ENCODE results near the gene GP9.
"Not testable (repeated sequence)": the region's sequence is repeated elsewhere in the genome, so short reads cannot be mapped to it uniquely, and the experiment has no call there.

GP9 gene

GRCh38 chr3:129070086-129070885 lies 9.7 kb downstream of the GP9 start:
- DNase-seq (ENCODE audit: low spot score) = no peak

DNA sequence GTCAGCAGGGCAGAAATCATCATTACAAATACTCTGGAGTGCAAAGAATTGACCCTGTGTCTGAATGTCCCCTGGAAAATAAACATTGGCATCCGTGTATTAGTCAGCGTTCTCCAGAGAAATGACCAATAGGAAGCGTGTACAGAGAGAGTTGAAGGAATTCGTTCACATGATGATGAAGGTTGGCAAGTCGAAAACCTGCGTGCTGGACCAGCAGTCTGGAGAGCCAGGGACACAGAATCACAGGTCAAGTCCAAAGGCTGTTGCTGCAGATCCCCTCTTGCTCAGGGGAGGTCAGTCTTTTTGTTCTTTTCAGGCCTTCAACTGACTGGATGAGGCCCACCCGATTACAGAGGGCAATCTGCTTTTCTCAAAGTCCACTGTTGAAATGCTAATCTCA lies 16.6 kb downstream of the GP9 start:
- no peak for DNase-seq (ENCODE audit: low spot score)

- DNase-seq (ENCODE audit: low spot score) = no peak
Measured at GRCh38 chr3:129078510-129078909, 17.9 kb downstream of the GP9 start.

DNA sequence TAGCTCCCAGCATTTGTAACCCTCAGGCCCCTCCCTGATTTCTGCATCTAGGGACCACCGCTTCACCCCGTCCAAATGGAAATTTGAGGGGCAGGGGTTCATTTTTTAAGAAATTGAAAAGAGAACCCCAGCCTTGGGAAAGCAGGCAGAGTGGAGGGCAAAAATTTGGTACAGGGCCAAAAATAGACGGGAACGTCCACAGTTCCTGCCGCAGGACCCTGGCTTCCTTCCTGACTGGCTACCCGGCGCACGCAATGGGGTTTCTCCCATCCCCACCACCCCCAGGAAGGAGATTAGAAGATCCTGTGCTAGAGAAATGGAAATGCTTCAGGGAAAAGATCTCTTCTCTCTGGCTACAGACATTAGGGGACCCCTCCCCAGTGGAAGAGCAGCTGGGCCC lies 20.9 kb downstream of the GP9 start:
- DNase-seq (ENCODE audit: low spot score) = no peak

DNA sequence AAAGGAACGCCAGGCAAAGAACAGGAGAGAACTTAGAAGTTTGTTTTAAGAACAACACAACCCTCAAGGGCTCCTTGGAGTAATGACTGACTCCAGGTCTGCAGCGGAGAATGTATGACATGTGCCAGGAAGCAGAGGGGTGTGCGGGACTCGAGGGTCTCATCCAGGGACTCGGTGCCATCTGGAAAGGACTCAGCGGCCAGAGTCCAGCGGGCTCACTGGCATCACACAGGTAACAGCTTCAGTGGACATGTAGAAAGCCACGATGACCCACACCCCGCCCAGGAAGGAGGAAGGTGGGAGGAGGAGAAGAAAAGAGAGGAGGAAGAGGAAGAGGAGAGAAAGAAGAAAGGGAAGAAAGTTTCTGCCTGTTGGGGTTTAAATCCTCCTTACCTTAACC lies 21.4 kb downstream of the GP9 start:
- no peak for DNase-seq (ENCODE audit: low spot score)

- no peak for DNase-seq (ENCODE audit: low spot score)
Measured at GRCh38 chr3:129084501-129084900, 23.9 kb downstream of the GP9 start.

DNA sequence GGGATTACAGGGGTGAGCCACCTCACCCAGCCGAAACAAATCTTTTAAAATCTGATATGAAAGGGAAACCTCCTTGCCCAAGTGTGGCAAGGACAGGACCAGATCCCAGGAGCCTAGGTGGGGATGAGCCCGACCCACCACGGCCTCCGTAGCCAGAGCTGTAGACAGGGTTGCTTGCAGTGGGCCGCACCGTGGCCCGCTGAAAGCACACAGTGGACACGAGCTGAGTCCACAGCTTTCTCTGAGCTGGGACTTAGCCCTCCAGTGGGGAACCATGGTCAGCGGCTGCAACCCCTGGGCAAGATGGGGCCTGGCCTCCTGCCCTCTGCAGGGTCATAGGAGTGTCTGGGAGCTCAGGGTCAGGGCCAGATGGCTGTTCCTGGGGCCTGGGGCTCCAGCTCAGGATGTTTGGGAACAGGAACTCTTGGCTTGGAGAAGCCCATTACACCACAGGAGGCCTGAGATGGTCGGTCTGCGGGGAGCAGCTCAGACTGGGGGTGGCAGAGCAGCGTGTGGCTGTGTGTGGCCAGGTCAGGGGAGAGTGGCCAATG lies 24.7 kb downstream of the GP9 start:
- no peak for DNase-seq (ENCODE audit: low spot score)

GRCh38 chr3:129085818-129086217 lies 25.2 kb downstream of the GP9 start:
- DNase-seq (ENCODE audit: low spot score) = no peak

DNA sequence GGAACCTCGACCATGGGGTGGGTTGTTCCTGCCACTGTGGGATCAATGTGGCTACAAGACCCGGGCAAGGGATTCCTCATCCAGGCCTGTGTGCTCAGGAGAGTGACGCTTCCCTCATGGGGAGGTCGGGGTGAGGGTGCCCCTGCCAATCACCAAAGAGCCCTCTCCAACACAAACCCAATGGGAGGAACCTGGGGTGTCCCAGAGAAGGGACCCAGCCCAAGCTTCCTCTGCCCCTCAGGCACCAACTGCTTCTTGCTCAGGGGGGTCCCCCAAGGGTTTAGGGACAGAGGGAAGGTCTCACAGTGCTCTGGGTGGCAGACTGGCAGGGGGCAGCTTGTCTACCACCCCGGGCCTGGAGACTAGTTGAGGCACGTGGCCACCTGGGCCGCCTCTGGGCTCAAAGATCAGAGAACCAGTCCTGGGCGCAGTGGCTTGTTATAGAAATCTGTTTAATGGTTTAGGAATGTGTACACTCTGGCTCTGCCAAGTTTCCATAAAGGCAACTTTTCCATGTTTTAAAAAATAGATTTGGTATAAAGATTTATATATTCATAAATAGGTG lies 26.6 kb downstream of the GP9 start:
- DNase-seq (ENCODE audit: low spot score) = no peak

GRCh38 chr3:129087904-129088303 lies 27.3 kb downstream of the GP9 start:
- DNase-seq (ENCODE audit: low spot score) = not testable (repeated sequence)

- DNase-seq (ENCODE audit: low spot score) = not testable (repeated sequence)
Measured at GRCh38 chr3:129088312-129088711, 27.7 kb downstream of the GP9 start.

GRCh38 chr3:129095285-129095684 lies 34.7 kb downstream of the GP9 start:
- DNase-seq (ENCODE audit: low spot score) = no peak

- DNase-seq (ENCODE audit: low spot score) = no peak
Measured at GRCh38 chr3:129100274-129100673, 39.7 kb downstream of the GP9 start.

- no peak for DNase-seq (ENCODE audit: low spot score)
Measured at GRCh38 chr3:129101370-129102138, 41.0 kb downstream of the GP9 start.

- DNase-seq (ENCODE audit: low spot score) = no peak
Measured at GRCh38 chr3:129103296-129103695, 42.7 kb downstream of the GP9 start.

- DNase-seq (ENCODE audit: low spot score) = no peak
Measured at GRCh38 chr3:129104051-129104450, 43.5 kb downstream of the GP9 start.

DNA sequence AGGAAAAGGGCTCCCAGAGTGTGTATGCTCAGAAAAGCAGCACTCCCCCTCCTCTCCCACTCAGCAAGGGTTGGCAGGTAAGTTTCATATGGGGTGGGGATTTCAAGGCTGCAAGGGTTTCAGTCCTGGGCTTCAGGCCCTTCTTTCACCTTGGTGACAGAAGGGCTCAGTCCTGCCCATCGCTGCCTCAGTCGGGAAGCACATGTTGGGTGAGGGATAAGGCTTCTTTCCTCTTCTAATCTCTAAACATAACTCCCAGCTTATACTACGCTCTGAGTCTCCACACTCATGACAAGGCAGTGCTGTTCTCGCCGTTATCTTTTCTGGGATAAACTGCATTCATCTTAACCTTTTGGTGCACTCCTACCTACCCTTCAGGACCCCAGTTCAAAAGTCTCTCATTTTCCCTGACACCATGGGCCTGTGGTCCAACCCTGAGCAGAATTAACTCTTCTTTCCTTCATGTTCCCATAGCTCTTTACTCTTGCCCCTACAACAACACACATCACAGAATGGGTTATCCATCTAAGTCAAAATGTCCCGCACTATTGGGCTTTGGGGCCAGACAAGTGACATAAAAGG lies 44.0 kb downstream of the GP9 start:
- DNase-seq (ENCODE audit: low spot score) = no peak

DNA sequence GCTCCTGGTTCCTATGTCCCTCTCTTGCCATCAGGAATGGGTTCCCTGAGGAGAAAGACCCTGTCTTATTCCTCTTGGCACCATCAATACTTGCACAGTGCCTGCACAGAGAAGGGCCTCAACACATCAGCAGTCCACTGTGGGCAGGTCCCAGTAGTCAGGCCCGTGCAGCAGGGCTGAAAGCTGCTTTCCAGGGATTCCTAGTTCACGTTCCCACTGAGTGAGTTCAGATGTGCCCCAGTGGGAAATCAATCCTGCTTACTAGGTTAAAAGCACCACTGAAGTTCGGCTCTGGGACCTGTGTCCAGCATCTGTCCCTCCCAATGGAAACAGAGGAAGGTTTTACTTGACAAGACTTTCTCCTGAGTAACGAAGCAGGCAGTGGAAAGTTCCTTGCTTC lies 45.3 kb downstream of the GP9 start:
- no peak for DNase-seq (ENCODE audit: low spot score)

DNA sequence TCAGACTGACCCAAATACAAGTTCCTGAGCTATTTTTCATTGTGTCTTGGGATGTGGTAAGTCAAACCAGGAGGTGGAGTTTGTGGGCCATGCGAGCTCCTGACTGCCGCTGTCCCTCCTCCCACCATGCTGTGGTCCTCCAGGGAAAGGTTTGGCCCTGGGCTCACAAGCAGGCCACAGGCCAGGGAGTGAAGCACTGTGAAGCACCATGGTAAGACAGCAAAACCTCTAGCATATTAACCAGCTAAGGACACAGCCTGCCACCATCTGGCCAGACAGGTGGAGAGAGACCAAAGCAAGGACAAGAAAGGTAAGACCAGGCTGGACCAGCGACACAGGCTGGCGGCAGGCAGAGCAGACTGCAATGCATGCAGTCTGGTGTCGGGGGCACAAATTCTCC lies 45.7 kb downstream of the GP9 start:
- no peak for DNase-seq (ENCODE audit: low spot score)

- DNase-seq (ENCODE audit: low spot score) = no peak
Measured at GRCh38 chr3:129106866-129107565, 46.4 kb downstream of the GP9 start.

DNA sequence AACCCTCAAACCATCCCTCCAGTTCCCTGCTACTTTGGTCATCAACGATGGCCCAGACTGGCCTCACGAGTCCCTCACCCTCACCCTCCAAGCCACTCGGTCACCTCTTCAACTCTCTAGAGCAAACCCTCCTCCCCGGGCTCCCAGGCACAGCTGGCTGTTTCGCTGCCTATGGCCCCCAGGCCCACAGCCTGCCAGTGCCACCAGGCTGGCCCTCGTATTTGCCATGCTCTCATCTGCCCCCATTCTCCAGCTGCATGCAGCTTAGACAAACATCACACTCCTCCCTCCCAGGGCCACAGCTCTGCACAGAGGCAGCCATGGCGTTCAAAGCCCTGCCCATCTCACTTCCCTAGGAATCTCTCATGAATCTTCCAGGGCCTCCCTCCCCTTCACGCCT lies 47.2 kb downstream of the GP9 start:
- DNase-seq (ENCODE audit: low spot score) = no peak
